NCI-H187 (cell line): ENCODE results near the gene C9orf43.
"Not testable (repeated sequence)": the region's sequence is repeated elsewhere in the genome, so short reads cannot be mapped to it uniquely, and the experiment has no call there.

Experiments
- DNase-seq, 2 experiments: peaks; one replicate each; lab custom pipeline; 2025; lab: John Stamatoyannopoulos, UW

Gene C9orf43

DNA sequence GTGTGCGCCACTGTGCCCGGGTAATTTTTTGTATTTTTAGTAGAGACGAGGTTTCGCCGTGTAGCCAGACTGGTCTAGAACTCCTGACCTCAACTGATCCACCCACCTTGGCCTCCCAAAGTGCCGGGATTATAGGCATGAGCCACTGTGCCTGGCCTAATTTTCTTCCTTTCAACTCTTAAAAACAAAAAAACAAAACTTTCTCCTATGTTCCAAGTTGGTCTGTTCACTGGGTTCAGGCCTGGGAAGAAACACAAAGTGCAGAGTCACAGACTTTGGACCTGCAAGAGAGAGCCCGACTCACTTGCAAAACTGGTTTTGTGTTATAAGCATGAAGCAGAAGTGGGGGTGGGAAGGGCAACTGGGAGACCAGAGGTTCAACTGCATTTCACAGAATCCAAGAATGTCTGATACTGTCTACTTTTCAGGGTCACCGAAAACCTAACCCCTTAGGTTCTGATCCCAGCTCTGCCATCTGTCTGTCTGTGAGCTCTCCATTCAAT is 28.6 kb upstream of the C9orf43 start:
- no peak for DNase-seq

DNA sequence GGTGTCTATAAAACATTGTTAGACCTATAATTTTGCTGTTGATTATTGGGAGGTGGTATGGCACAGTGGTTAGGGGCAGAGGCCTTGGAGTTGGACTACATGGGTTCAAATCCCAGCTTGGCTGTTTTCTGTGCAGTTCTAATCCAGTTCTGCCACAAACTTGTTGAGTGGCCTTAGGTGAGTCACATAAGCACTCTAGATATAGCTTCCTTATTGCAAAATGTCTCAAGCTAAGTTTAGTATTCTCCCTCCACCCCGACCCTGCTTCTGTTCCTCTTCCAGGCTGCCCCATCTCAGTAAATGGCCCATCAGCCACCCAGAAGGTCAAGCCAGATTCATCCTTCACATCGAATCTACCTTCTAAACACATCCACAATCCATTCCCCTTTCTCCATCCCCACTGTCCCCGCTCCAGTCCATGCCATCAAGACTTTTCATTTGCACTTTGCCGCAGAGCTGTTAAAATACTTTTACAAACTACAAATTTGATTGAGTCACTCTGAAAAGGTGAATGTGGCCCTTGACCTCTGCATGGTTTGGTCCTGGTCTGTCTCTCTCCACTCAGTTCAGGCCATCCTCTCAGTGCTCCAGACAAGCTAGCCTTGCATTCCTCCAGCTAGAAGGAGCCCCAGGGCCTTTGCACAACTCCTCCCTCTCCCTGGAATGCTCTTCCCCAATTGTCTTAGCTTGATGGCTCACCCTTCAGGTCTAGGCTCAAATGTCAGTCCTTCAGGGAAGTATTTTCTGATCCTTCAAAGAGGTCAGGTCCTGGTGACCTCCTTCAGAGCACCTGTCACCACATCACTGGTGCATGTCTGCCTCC is 23.8 kb upstream of the C9orf43 start:
- DNase-seq: no peak

DNA sequence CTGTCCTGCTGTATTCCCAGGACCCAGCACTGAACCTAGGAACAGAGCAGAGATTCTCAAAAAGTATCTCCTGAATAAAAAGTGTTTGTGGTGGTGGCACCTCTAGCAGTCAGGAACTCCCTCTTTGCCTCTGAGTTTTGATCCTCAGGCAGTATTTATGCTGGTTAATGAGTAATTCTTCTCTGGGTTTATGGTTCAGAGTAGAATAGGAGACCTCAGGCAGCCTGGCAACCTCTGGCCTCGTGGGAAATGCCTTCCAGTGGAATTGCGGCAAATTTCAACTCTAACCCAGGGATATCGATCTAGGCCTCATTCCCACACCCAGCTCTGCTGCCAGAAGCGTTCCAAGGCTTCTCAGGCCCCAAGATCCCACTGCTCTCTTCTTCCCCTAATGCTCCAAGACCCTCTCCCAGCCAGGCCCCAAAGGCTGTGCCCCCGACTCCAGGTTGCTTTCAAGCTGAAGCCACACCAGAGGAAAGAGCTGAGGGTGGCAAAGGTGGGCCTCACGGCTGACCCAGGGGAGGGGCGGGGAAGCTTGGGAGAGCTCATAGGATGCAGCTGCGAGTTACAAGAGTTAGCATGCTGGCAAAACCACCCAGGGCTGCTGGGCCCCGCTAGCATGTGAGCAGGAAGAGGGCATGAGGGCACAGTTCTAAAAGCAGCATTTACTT is 22.9 kb upstream of the C9orf43 start:
- no peak for DNase-seq

DNA sequence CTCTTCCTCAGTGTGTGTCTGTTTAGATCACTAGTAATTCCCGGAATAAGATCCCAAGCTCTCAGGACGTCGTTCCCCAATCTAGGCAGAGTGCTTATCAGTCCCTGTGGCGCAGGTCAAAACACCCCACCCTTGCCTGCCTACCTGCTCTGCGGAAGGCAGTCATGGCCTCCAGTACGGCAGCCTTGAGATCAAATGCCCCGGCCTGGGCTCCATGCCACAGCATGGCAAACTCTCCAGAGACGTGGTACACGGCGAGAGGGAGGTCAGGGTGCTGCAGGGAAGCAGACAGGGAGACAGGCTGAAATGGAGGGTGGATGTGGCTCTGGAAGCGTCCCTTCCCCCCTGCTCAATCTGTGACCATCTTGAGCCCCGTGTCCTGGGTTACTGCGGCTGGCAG is 21.7 kb upstream of the C9orf43 start:
- DNase-seq: no peak

DNA sequence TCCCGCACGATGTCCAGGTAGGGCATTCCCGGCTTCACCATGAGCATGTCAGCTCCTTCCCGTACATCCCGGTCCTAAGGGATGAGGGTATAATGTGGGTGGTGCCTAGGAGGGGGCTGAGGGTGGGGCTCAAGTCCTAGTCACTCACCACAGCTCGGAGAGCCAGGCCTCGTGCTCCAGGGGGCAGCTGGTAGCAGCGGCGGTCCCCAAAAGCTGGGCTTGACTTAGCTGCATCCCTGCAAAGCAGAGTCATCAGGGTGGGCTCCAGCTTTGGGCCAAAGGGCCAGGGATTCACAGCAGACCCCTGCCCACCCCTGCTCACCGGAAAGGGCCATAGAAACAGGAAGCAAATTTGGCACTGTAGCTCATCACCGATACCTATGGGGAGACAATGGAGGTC is 21.1 kb upstream of the C9orf43 start:
- no peak for DNase-seq

DNA sequence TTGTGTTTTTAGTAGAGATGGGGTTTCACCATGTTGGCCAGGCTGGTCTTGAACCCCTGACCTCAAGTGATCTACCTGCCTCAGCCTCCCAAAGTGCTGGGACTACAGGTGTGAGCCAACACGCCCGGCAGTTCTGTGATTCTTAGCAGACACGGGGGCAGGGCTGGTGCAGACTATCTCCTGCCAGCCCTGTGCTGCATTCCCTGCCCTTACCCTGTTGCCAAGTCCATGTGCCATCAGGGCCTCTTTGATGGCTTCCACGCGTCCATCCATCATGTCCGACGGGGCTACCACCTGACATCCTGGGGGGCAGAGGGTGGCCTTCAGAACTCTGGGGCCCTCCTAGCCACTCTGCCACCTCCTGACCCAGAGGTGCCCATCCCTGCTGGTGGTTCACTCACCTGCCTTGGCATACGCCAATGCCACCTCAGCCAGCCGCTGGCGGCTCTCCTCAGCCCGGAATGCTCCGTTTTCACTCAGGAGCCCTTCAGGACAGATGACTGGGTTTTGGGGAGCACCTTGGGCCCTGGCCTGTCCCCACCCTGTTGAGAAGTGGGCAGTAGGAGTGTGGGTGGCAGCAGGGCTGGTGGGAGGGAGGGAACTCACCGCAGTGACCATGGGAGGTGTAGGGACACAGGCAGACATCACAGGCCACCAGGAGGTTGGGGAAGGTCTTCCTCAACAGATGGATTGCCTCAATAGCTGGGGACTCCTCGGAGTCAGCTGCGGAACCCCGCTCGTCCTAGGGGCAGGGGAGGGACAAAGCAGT is 20.2 kb upstream of the C9orf43 start:
- no peak for DNase-seq

DNA sequence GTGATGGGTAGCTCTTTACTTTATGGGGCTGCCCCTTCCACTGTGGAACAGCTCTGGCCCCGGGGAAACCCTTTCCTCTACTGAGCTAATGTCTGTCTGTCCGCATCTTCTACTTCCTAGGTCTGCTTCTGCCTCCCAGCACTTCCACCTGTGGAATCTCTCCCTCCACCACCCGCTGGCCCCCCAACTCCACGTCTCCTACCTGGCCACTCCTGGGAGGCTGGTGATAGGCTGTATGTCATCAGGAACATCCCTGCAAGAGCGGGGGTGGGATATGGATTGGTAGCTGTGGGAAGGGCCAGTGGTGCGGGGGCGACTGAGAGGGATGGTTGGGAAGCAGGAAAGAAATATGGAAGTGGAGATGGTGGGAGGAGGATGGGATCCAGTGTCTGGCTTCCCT is 18.6 kb upstream of the C9orf43 start:
- DNase-seq: no peak

DNA sequence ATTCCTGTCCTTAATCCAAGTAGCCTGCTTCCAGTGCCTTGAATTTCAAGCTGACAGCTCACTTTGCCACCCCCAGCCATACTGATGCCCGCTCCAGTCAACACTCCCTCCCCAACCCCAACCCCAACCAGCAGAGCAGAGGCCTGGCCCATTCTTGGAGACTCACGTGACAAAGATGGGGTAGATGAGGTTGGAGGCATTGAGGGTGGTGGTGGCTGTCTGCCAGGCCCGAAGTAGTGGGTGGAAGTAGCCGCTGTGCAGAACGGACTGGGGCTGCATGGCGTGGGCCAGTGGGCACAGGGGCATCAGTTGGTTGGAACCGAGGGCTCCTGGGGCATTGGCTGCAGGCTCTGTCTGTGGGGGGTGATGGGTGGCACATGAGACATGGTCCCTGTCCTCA is 17.3 kb upstream of the C9orf43 start:
- no peak for DNase-seq

DNA sequence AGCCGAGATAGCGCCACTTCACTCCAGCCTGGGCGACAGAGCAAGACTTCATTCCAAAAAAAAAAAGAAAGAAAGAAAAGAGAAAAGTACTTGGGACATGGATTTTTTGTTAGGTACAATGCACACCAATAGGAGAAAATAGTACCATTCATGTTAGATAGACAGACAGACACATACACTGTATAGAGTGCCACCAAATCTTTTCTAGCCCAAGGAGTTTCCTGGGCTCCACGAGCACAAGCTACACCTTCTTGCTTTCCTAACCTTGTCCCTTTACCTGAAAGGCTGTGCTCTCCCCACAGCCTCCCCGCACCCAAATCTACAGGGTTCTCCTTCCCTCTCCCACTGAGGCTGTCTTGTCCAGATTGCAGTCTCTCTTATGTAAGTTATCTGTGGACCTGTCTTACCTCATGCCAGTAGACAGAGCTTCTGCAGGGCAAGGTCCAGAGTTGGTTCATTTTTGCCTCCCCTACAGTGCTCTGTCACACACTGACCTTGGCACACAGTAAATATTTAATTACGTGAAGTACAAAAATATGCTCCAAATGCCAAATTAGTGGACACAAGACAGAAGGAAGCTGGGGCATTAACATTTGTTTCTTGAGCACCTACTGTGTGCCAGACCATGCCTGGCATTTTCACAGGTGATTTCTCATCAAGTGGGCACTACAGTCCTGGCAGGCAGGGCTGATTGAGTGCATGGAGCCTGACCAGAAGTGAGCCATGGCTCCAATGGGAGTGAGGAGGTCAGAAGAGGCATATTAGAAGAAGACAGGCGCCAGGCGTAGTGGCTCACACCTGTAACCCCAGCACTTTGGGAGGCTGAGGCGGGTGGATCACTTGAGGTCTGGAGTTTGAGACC is 15.3 kb upstream of the C9orf43 start:
- no peak for DNase-seq

DNA sequence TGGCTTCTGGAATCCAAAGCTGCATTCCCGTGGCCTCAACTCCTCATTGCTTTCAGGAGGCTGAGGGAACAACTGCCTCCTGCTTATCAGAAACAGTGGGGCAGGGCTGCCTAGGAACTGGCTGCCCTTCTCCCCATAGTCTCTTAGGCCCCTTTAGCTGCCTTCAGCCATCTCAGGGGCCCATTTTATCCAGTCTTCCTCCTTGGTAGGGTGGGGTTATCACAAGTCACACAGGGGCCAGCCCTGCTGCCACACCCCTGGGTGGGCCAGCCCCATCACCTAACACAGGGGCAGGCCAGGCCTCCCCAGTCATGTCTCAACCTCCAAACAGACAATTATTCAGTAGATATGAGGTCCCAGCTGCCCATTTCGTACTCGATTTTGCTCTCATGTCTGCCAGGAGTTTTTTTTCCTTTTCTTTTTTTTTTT is 13.3 kb upstream of the C9orf43 start:
- DNase-seq: no peak

DNA sequence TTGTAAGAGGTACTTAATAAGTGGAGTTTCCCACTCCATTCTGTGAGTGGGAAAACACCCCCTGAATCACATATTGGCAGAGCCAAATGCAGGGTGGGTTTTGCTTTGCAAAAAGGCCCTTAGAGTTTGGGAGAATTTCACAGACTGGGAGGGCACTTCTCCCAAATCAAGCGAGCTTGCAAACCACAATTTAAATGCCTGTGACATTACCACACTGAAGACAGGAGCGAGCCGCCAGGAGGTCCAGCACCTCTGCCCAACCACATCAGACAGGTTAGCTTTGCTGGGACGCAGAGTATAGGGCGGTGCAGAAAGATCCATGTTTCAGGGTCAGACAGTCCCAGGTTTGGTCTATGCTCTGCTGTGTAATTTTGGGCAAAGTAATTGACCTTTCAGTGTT is 11.8 kb upstream of the C9orf43 start:
- DNase-seq: no peak

DNA sequence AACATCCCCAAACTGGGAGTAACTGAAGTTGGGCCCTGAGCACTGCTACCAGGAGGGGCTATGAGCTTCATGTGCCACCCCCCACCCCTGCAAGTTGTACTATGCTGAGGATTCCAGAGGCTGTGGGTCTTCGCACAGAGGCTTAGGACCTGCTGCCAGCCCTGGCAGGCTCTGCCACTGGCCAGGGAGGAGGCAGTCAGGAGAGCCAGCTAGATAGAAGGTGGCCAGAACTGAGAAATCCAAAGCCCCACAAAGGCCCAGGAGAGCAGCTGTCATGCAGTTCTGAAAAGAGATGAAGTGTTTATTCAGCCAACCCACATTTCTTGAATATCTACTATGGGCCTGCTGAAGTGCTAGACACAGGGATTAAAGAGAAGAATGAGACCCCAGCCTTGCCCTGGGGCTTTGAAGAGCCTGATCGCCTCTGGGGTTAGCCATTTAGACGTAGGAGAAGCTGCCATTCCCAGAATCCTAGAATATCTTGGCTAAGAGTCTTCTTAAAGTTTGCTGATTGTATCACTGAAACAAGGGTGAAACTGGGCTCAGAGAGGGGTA is 10.8 kb upstream of the C9orf43 start:
- DNase-seq: no peak

DNA sequence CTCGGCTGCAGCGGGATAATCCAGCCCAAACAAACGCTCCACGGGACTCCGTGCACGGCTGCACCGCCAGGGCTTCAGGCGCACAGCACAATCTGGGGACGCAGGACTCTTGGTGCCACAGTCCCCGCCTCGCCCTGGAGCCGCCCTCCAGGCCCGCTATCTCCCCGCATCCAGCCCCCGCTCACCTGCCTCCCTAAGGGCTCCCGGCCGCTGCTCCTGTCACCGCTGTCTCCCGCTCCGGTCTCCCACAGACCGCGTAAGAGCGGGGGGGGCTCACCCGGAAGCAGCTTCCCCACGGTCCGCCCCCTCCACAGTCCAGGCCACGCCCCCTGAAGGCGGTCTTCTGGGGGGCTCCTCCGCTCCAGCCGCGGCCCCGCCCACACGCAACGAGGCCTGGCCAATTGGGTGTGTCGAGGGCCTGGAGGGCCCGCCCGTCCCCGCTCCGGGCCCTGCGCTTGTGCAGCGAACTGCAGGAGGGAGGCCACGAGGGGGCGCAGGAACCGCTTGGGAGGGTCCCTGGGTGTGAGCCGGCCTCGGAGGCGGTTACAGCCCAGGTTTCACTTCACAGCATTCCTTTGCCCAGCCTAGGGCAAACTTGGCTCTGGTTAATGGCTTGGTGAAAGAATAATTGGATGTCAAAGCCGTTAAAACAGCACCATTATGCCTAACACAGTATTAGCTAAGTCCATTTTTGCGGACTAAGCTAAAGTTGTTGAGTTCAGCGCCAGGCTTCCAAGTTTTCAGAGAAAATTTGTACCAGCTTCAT is 9.3 kb upstream of the C9orf43 start, which contains the start of gene ALAD:
TSS of gene ALAD (minus strand) at position 258 of the 766 bp plus-strand sequence. CDS start 7,725 bp downstream, outside the sequence.
- DNase-seq: peak; percentile 71 to 95

DNA sequence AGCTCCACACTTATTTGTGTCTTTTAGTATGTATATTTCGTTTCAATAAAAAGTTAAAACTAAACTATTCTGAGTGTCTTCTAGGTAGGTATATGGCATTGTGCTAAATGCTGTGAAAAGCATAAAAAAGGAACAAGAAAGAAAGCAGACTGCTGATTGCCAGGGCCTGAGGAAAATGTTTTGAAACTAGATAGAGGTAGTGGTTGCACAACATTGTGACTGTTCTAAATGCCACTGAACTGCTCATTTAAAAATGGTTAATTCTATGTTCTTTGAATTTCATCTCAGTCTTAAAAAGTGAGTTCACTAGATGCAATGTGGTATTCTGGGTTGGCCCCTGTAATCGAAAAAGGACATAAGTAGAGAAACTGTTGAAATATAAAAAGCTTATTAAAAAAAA is 6.9 kb upstream of the C9orf43 start:
- DNase-seq: no peak

DNA sequence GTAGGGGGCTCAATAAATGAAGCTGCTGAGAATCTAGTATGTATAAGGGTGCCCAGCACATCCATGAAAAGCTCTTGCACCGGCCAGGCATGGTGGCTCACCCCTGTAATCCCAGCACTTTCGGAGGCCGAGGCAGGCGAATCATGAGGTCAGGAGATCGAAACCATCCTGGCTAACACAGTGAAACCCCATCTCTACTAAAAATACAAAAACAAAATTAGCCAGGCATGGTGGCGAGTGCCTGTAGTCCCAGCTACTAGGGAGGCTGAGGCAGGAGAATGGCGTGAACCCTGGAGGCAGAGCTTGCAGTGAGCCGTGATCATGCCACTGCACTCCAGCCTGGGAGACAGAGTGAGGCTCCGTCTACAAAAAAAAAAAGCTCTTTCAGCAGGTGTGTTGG is 4.2 kb upstream of the C9orf43 start:
- DNase-seq: not testable (repeated sequence)

DNA sequence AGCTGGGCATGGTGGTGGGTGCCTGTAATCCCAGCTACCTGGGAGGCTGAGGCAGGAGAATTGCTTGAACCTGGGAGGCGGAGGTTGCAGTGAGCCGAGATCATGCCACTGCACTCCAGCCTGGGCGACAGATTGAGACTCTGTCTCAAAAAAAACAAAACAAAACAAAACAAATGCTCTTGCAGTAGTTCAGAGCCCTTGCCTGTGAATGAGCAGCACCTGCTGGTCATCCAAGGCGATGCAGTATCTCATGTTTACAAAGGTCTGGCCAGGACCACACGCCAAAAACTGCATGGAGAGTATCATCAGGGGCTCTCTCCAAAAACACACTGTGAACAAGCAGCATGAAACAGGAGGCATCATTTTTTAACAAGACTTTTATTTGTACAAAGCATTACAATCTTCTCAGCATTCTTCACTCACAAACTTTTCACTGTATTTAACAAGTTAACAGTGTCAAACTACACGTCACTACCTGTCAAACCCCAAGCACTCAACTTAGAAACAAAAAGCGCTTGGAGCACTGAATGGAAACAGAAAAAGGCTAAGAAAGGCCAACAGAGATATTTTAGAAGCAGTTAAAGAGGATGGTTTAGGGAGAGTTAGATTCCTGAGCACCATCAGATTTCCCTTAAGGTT is 3.6 kb upstream of the C9orf43 start:
- DNase-seq: not testable (repeated sequence)

DNA sequence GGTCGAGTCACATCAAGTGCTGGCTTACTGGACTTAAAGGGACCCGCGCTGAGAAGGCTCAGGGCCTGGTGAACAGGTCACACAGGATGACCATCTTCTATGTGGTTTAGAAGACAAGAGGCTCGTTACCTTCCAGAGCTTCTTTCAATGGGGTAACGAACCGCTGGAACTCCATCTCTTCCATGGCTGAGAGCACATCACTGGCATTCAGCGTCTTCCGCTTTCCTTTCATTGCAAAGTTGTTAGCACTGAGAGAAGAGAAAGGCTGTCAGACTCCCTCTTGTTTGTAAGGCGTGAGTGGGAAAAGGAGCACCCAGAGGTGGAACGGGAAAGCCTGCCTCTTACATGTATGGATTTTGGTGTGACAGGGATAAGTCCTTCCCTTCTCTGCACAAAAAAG is 1.1 kb upstream of the C9orf43 start:
- no peak for DNase-seq

DNA sequence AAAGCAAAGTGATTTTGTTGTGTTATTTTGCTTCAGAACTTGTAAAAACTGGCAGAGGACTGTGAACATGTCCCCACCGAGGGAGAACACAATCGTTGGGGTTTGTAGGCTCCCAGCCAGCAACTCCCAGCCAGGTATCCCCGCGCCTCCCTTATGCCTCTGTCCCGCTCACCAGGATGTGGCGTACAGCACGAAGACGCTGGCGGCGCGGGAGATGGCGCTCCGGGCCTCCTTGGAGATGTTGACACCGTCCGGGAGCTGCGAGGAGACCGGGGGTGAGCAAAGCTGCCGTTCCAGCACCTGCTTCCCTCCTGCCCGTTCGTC is 702 bp upstream of the C9orf43 start:
- DNase-seq: no peak

DNA sequence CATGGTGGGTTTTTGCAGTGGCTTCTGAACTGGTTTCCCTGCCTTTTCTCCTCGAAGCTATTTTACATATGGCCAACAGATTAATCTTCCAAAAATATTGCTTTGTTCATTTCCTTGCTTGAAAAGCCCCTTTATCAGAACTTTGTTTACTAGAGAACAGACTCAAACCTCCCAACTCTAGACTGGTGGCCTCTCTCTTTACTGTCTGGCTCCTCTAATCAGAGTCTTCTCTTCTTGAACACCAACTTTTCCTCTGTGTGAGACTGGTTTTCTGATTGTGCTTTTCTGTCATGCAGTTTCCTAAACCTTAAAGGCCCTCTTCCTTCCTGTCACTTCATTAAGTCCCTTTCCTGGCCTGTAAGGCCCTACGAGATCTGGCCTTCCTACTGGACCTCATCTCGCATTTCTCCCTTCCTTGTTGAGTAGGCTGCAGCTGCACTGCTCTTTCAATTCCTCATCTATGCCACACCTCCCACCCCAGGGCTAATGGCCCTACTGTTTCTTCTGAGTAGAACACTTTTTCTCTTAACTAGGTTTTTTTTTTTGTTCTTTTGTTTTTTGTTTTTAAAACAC is 5.7 kb downstream of the C9orf43 start:
- DNase-seq: no peak

DNA sequence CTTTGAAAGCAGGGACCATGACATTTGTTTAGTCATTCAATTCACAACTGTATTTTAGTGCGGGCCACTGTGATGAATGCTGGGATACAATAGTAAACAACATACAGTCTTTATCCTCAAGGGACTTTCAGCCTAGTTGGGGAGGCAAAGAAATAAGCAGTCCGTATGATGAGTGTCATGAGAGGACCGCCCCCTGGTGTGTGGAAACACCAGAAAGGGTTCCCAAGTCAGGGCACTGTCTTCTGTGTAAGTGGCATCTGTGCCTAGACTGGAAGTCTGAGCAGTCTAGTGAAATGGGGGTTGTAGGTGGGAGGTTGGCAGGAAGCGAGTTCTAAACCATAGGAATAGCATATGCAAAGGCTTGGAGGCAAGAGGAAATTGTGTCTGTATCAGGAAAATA is 6.8 kb downstream of the C9orf43 start:
- DNase-seq: no peak
